SK-N-SH (cell line): ENCODE measurements around the gene SPATA2. TPM values are rescaled to one million over a fixed set of nuclear protein-coding genes. Genes with fewer than 3 reads are reported as not detected.

ENCODE experiments used
- CTCF ChIA-PET: fragments of 300-600, 350-600 bp; formaldehyde crosslinking; extraction: SDS; loops from one replicate; lab custom pipeline; 2021; lab: Yijun Ruan, JAX
- POLR2A ChIA-PET: fragments of 350-600 bp; sonication (Branson Sonifier 250); formaldehyde crosslinking; extraction: SDS; loops from one replicate; lab custom pipeline; 2020; ENCODE audit warnings: antibody characterized with exemption, inconsistent platforms; lab: Yijun Ruan, JAX
- DNase-seq: peaks from one replicate; pipeline ENCODE4 v3.0.0; 2012
- H2AFZ ChIP-seq: fragments of 200-600 bp; sonication (generic); 2 replicates; pipeline ENCODE4 v1.8.1; 2016; ENCODE audit warnings: antibody characterized with exemption, mild to moderate bottlenecking, low read depth
- H3F3A ChIP-seq: fragments of 200-600 bp; sonication (generic); replicated peaks from 2 replicates; pipeline ENCODE3; 2016; ENCODE audit warnings: antibody characterized with exemption, mild to moderate bottlenecking; ENCODE audit not compliant: insufficient read depth
- H3K27ac ChIP-seq, 2 experiments: fragments of 200-500 bp in 1 of 2; fragments of 200-600 bp in 1 of 2; sonication (Bioruptor generic) in 1 of 2; sonication (generic), shearing (Covaris generic) in 1 of 2; 2 replicates each; pipeline versions ENCODE4 v1.5.1 to v1.6.1; 2014 to 2016; ENCODE audit warnings: low read depth in 2 of 2, inconsistent platforms in 1 of 2, low read length in 1 of 2, mild to moderate bottlenecking in 1 of 2, mixed read lengths in 1 of 2
- H3K27me3 ChIP-seq: fragments of 200-600 bp; sonication (generic), shearing (Covaris generic); 2 replicates; pipeline ENCODE4 v1.6.1; 2016; ENCODE audit warnings: mixed run types; ENCODE audit not compliant: insufficient read depth
- H3K36me3 ChIP-seq, 2 experiments: fragments of 200-500 bp in 1 of 2; fragments of 200-600 bp in 1 of 2; sonication (Bioruptor generic) in 1 of 2; sonication (generic) in 1 of 2; replicated peaks in 1 of 2; 2 replicates each; pipeline versions ENCODE3 to v1.5.1; 2014 to 2016; ENCODE audit warnings: low read length in 1 of 2, mild to moderate bottlenecking in 1 of 2; ENCODE audit not compliant: insufficient read depth in 2 of 2, control insufficient read depth in 1 of 2
- H3K4me1 ChIP-seq, 2 experiments: fragments of 200-500 bp in 1 of 2; fragments of 200-600 bp in 1 of 2; sonication (Bioruptor generic) in 1 of 2; sonication (generic), shearing (Covaris generic) in 1 of 2; 2 replicates each; pipeline versions ENCODE4 v1.5.1 to v1.6.1; 2014 to 2016; ENCODE audit warnings: low read depth in 1 of 2, low read length in 1 of 2, mixed run types in 1 of 2; ENCODE audit not compliant: insufficient read depth in 2 of 2, control insufficient read depth in 1 of 2
- H3K4me2 ChIP-seq: fragments of 200-600 bp; sonication (generic), shearing (Covaris generic); 2 replicates; pipeline ENCODE4 v1.6.1; 2017; ENCODE audit warnings: mixed run types
- H3K4me3 ChIP-seq, 2 experiments: fragments of 200-500 bp in 1 of 2; fragments of 200-600 bp in 1 of 2; sonication (Bioruptor generic) in 1 of 2; sonication (generic), shearing (Covaris generic) in 1 of 2; 2 replicates each; pipeline versions ENCODE4 v1.5.1 to v1.8.1; 2014 to 2016; ENCODE audit warnings: low read depth in 2 of 2, inconsistent platforms in 1 of 2, low read length in 1 of 2, mild to moderate bottlenecking in 1 of 2, mixed read lengths in 1 of 2, moderate library complexity in 1 of 2
- H3K79me2 ChIP-seq: fragments of 200-600 bp; sonication (generic); 2 replicates; pipeline ENCODE4 v1.8.1; 2017; ENCODE audit warnings: mild to moderate bottlenecking; ENCODE audit not compliant: insufficient read depth
- H3K9ac ChIP-seq: fragments of 200-600 bp; sonication (generic); 2 replicates; pipeline ENCODE4 v1.6.1; 2017; ENCODE audit warnings: mixed run types
- H3K9me2 ChIP-seq: fragments of 200-600 bp; sonication (generic); 2 replicates; pipeline ENCODE4 v1.6.1; 2017; ENCODE audit warnings: mixed run types
- H3K9me3 ChIP-seq: fragments of 200-600 bp; sonication (generic); 2 replicates; pipeline ENCODE4 v1.6.1; 2017; ENCODE audit warnings: mixed run types, mild to moderate bottlenecking, moderate library complexity
- H4K20me1 ChIP-seq: fragments of 200-600 bp; sonication (generic); 2 replicates; pipeline ENCODE4 v1.6.1; 2017; ENCODE audit warnings: mild to moderate bottlenecking, mixed run types; ENCODE audit not compliant: insufficient read depth
- CHD2 ChIP-seq: fragments of 150-350 bp; IDR thresholded peaks from 2 replicates; pipeline ENCODE4 v1.6.1; 2018; ENCODE audit warnings: low read length; ENCODE audit not compliant: partially characterized antibody
- CTCF ChIP-seq: fragments of 200-600 bp; sonication (generic); IDR thresholded peaks from 2 replicates; pipeline ENCODE4 v1.6.1; 2017; ENCODE audit warnings: antibody characterized with exemption, mild to moderate bottlenecking, moderate library complexity
- ELF1 ChIP-seq: IDR thresholded peaks from 2 replicates; pipeline ENCODE4 v1.4.0; 2012
- EZH2phosphoT487 ChIP-seq: fragments of 200-600 bp; sonication (generic); IDR thresholded peaks from 2 replicates; pipeline ENCODE4 v1.6.1; 2017; ENCODE audit warnings: low read depth, mixed run types, mild to moderate bottlenecking, antibody characterized with exemption, moderate library complexity, borderline replicate concordance
- FOSL2 ChIP-seq: IDR thresholded peaks from 2 replicates; pipeline ENCODE4 v1.4.0; 2012; ENCODE audit warnings: low read depth, mild to moderate bottlenecking, moderate library complexity, borderline replicate concordance
- GABPA ChIP-seq: IDR thresholded peaks from 2 replicates; pipeline ENCODE4 v1.4.0; 2012; ENCODE audit warnings: low read depth, mild to moderate bottlenecking
- GATA2 ChIP-seq: sonication (generic); formaldehyde crosslinking; IDR thresholded peaks from 2 replicates; pipeline ENCODE4 v1.5.0; 2020; ENCODE audit warnings: mild to moderate bottlenecking, missing genetic modification reagents
- MEF2A ChIP-seq: IDR thresholded peaks from 2 replicates; pipeline ENCODE4 v1.4.0; 2012; ENCODE audit warnings: low read depth, borderline replicate concordance
- MXI1 ChIP-seq: IDR thresholded peaks from 2 replicates; pipeline ENCODE4 v1.6.1; 2012; ENCODE audit warnings: mild to moderate bottlenecking, low read depth, low read length, improper control_type of control experiment
- NFIC ChIP-seq: IDR thresholded peaks from 2 replicates; pipeline ENCODE4 v1.4.0; 2012; ENCODE audit warnings: borderline replicate concordance
- RCOR1 ChIP-seq: fragments of 150-350 bp; IDR thresholded peaks from 2 replicates; pipeline ENCODE4 v1.6.1; 2017; ENCODE audit warnings: antibody characterized with exemption, low read length
- REST ChIP-seq: IDR thresholded peaks from 2 replicates; pipeline ENCODE4 v1.6.1; 2012; ENCODE audit warnings: mild to moderate bottlenecking, low read depth, low read length, moderate library complexity
- RFX5 ChIP-seq: IDR thresholded peaks from 2 replicates; pipeline ENCODE4 v1.6.1; 2012; ENCODE audit warnings: mild to moderate bottlenecking, improper control_type of control experiment, low read length
- RXRA ChIP-seq: IDR thresholded peaks from 2 replicates; pipeline ENCODE4 v1.4.0; 2012; ENCODE audit warnings: low read depth, mild to moderate bottlenecking, borderline replicate concordance
- TEAD4 ChIP-seq: IDR thresholded peaks from 2 replicates; pipeline ENCODE4 v1.4.0; 2012; ENCODE audit warnings: mild to moderate bottlenecking, borderline replicate concordance; ENCODE audit not compliant: insufficient read depth
- USF2 ChIP-seq: fragments of 150-350 bp; IDR thresholded peaks from 2 replicates; pipeline ENCODE4 v1.6.1; 2017; ENCODE audit warnings: antibody characterized with exemption, low read length, low read depth, borderline replicate concordance
- WGBS: methylation state at CpG from one replicate; pipeline ENCODE4 v1.1.6; 2017; ENCODE audit warnings: low lambda C conversion rate; 5-methylcytosine and 5-hydroxymethylcytosine counted together
- polyA plus RNA-seq, 3 experiments: library from polyadenylated mRNA; depleted of rRNA; stranded (reverse); fragments of >200 nt; gene quantifications; 2 replicates each; pipeline ENCODE4 v1.2.3, GENCODE V29; 2012

SPATA2 gene
- polyA plus RNA-seq, 1 of the 3 experiments (the other 2 are of a cell fraction), result 7.2 TPM

GRCh38 chr20:49886571-49887213 lies 28.6 kb downstream of the SPATA2 start:
- H3K4me3 ChIP-seq, result no peak overlapping the region
- no peak for DNase-seq
- H3K9ac ChIP-seq, result no peak overlapping the region
- H3K4me1 ChIP-seq, result peaks cover 0 to 3% of the 10 kb centered on the region in 2 experiments; a peak in 1 of 4 replicates
- peaks cover 0 to 27% of the 10 kb centered on the region in 2 experiments for H3K36me3 ChIP-seq
- no peak overlapping the region for H2AFZ ChIP-seq
- WGBS, result 85% methylated on average over 17 of the region's 30 CpGs
- H3K27me3 ChIP-seq, result no peaks in the 10 kb centered on the region
- H3F3A ChIP-seq, result peaks cover 5% of the 10 kb centered on the region
- TF ChIP-seq ELF1 (no peak), RCOR1 (no peak), REST (no peak), MXI1 (no peak), EZH2phosphoT487 (no peak), GABPA (no peak), FOSL2 (no peak), MEF2A (no peak), RXRA (no peak), CHD2 (no peak), RFX5 (no peak)
- 0 out of 2 replicates have a peak, but pooled peaks cover 5% of the 10 kb centered on the region for H4K20me1 ChIP-seq
- CTCF ChIA-PET, result interaction anchor here (0.9 to 9.6 kb wide), 12 partner anchors 9 to 669 kb away, joined by 3 to 131 read pairs (median 11); no protein-coding TSS in a partner anchor
- no peak overlapping the region for H3K4me2 ChIP-seq
- POLR2A ChIA-PET, result no interaction called here
- H3K79me2 ChIP-seq, result no peaks in the 10 kb centered on the region
- H3K27ac ChIP-seq, result no peak overlapping the region
- H3K9me3 ChIP-seq, result no peaks in the 10 kb centered on the region
- no peaks in the 10 kb centered on the region for H3K9me2 ChIP-seq

GRCh38 chr20:49885558-49886332 lies 29.6 kb downstream of the SPATA2 start:
- H3K27me3 ChIP-seq, result no peaks in the 10 kb centered on the region
- no peak overlapping the region for H2AFZ ChIP-seq
- 95% methylated on average over 13 of the region's 16 CpGs for WGBS
- H3K36me3 ChIP-seq, result peaks cover 0 to 32% of the 10 kb centered on the region in 2 experiments
- no peak overlapping the region for H3K4me3 ChIP-seq
- peaks cover 0 to 3% of the 10 kb centered on the region in 2 experiments; a peak in 1 of 4 replicates for H3K4me1 ChIP-seq
- POLR2A ChIA-PET, result no interaction called here
- CTCF ChIA-PET, result interaction anchor here (0.9 to 9.6 kb wide), 6 partner anchors 19 to 344 kb away, joined by 3 to 131 read pairs (median 18); no protein-coding TSS in a partner anchor
- H3K9me2 ChIP-seq, result no peaks in the 10 kb centered on the region
- DNase-seq, result no peak
- no peaks in the 10 kb centered on the region for H3K79me2 ChIP-seq
- no peak overlapping the region for H3K27ac ChIP-seq
- H3F3A ChIP-seq, result peaks cover 5% of the 10 kb centered on the region
- 0 out of 2 replicates have a peak, but pooled peaks cover 5% of the 10 kb centered on the region for H4K20me1 ChIP-seq
- H3K4me2 ChIP-seq, result no peak overlapping the region
- no peak overlapping the region for H3K9ac ChIP-seq
- no peak for TF ChIP-seq MXI1
- TF ChIP-seq RCOR1, result no peak
- no peak for TF ChIP-seq MEF2A
- TF ChIP-seq USF2, result no peak
- TF ChIP-seq NFIC, result no peak
- no peak for TF ChIP-seq GABPA
- no peak for TF ChIP-seq CTCF
- no peak for TF ChIP-seq GATA2 (CRISPR knock-in tag)
- no peak for TF ChIP-seq TEAD4
- no peak for TF ChIP-seq RXRA
- H3K9me3 ChIP-seq, result no peaks in the 10 kb centered on the region
